ENCODE measurements around the gene AMPD3.

DNA sequence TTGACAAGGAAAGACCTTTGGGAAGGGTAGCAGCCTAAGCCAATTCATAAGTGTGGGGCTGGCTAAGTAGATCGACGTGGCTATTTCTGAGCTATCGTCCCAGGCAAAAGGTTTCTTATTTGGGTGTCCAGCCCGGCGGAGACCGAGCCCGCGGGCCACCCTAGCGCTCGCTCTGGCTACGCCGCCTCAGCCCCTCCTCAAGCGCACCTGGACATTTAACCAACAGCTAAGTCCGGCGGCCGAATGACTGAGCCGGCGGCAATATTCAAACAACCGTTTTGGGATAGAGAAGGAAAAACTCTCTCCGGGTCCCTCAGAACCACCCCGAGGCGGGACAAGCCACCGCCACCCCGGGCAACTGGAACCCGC, 85.5 kb downstream of the AMPD3 start:
- TF ChIP-seq POLR2AphosphoS5 (IDR thresholded peaks at IDR 0.05) (no peak), CTCF (IDR thresholded peaks at IDR 0.05) (no peak), POLR2A (IDR thresholded peaks at IDR 0.05; ENCODE audit: low read depth) (no peak)
